NCI-H1436 (cell line): ENCODE results near the gene LYVE1.

ENCODE experiments used
- DNase-seq: peaks from one replicate; lab custom pipeline; 2025; lab: John Stamatoyannopoulos, UW

LYVE1 gene

GRCh38 chr11:10522921-10523320 is 45.5 kb downstream of the LYVE1 start:
- no peak for DNase-seq

DNA sequence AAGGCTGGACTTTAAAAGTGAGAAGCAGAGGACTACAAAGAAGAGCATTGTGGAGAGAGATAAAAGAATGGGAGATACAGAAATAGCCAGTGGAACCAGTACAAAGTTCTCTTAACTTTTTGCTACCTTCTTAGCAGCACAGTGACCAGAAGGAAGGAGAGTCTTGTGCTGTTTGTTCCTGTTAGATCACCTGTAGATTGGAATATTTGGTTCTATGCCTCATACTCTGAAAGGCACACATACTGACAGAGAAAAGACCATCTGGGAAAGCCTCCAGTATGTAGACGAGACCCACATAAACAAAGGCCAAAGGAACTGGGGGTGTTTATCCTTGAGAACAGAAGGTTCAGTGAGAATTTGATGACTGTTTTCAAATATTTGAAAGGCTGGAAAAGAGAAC is 46.2 kb downstream of the LYVE1 start:
- no peak for DNase-seq

GRCh38 chr11:10520562-10520961 is 47.9 kb downstream of the LYVE1 start:
- no peak for DNase-seq

- no peak for DNase-seq
These were observed 48.8 kb downstream of the LYVE1 start for GRCh38 chr11:10519630-10520029.

DNA sequence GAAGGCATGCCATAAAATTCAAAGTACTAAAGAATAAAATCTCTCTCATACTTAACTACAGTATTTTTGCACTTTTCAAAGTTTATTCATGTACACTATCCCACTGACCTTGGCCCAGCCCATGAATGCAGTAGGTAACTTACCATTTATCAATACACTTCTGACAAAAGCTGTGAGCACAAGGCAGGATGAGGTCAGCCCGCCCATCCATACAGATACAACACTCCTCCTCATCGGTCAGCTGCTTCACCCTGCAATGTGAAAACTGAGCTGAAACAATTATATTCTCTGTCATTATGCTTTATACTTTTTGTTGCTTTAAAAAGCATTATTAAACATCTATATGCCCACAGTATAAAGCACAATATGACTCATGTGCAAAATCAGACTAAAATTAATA is 49.6 kb downstream of the LYVE1 start:
- DNase-seq: no peak

DNA sequence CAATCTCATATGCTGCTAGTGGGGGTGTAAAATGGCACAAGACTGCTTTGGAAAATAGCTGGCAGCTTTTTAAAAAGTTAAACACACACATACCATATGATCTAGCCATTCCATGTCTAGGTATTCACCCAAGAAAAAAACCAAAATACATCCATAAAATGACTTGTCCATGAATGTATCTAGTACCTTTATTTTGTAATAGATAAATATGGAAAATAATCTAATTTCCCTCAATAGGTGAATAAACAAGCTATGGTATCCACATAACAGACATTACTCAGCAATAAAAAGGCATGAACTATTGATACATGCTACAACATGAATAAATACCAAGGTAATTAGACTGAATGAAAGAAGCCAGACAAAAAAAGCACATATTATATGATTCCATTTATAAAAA is 50.3 kb downstream of the LYVE1 start:
- DNase-seq: no peak

DNA sequence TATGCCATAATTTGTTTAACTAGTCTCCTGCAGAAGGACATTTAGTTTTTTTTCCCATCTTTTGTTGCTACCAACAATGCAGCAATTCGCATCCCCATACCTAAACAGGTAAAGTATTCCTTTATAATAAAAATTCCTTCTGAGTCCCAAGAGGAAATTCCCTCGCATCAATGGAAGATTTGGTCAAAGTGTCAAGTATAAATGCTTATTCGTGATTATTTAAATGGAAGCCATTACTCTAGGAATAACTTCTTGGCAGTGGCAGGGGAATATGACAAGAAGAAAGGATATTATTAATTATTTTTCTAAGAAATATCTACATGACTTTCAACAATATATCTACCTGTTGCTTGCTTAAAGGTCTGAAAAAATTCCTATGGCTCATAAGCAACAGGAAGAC is 53.0 kb downstream of the LYVE1 start:
- no peak for DNase-seq

- no peak for DNase-seq
These were observed 53.8 kb downstream of the LYVE1 start for GRCh38 chr11:10514709-10515108.

DNA sequence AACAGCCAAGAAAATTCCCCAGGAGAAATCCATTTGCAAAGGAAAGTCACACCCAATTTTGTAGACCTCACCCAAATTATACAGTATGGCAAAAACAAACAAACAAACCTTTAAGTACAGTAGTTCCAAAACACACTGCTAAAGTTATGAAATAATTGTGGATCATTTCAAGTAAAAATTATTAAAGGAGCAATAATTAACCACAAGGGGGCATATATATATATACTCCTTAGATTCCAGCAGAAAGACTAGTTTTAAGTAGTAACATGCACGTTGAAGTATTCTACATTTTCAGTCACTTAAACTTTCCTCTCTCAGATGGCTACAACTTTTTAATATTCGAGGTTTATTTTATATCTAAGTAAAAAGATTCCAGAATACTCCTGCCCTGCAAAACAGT is 54.3 kb downstream of the LYVE1 start:
- no peak for DNase-seq

DNA sequence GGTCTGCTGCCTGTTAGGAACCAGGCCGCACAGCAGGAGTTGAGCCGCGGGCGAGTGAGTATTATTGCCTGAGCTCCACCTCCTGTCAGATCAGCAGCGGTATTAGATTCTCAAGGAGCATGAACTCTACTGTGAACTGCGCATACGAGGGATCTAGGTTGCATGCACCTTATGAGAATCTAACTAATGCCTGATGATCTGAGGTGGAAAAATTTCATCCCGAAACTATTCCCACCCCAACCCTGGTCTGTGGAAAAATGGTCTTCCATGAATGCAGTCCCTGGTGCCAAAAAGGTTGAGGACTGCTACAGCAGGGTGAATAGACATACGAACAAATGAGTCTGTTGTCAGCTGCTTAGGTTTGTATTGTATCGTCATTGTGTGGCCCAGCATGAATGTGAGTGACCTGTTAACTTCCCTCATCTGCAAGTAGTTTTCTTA is 57.3 kb downstream of the LYVE1 start:
- DNase-seq: no peak
